Breast epithelium (tissue), 3 donors: ENCODE results near the gene ETV2.

Experiments
- CTCF ChIP-seq, 3 donors: fragments of 450-650 bp; IDR thresholded peaks; one replicate each; pipeline ENCODE4 v1.5.1; 2016 to 2017; ENCODE audit warnings: antibody characterized with exemption in 3 of 3, mild to moderate bottlenecking in 3 of 3, moderate library complexity in 3 of 3
- POLR2A ChIP-seq: fragments of 450-650 bp; IDR thresholded peaks from one replicate; pipeline ENCODE4 v1.6.1; 2016; ENCODE audit warnings: antibody characterized with exemption, mild to moderate bottlenecking, moderate library complexity

- TF ChIP-seq POLR2A (no peak), CTCF (IDR thresholded peaks at IDR 0.05) (no peak)
Observed at GRCh38 chr19:35671818-35672217, 30.3 kb downstream of the ETV2 start.
